Thyroid gland (tissue), 4 donors: ENCODE data around the gene SEMA6B.

ENCODE experiments used
- CTCF ChIP-seq, 6 experiments: fragments of 200-600 bp in 3 of 6; fragments of 450-650 bp in 3 of 6; sonication (generic) in 3 of 6; IDR thresholded peaks; one replicate each; pipeline ENCODE4 v1.5.1; 2016 to 2019; ENCODE audit warnings: antibody characterized with exemption in 6 of 6, mild to moderate bottlenecking in 2 of 6, inconsistent platforms in 1 of 6, moderate library complexity in 1 of 6
- POLR2A ChIP-seq, 2 donors: fragments of 450-650 bp; IDR thresholded peaks; one replicate each; pipeline ENCODE4 v1.6.1; 2017; ENCODE audit warnings: antibody characterized with exemption in 2 of 2, mild to moderate bottlenecking in 2 of 2, moderate library complexity in 1 of 2

- TF ChIP-seq CTCF (IDR thresholded peaks at IDR 0.05), result no peak
- no peak for TF ChIP-seq POLR2A (IDR thresholded peaks at IDR 0.05)
These were observed 11.3 kb downstream of the SEMA6B start for GRCh38 chr19:4548238-4548584.
